RWPE2 (cell line): ENCODE measurements around the gene PLXNA4.

ENCODE experiments used
- ATAC-seq: fragments of 200-7000 bp; cut with Tn5 transposase; 3 replicates; pipeline ENCODE4 v1.9.1; 2021; ENCODE audit warnings: low read depth
- DNase-seq: peaks from one replicate; pipeline ENCODE4 v3.0.0-alpha.2; 2020; ENCODE audit warnings: low spot score
- H3K27ac ChIP-seq: fragments of 450-650 bp; 2 replicates; pipeline ENCODE4 v1.5.1; 2017; ENCODE audit warnings: mild to moderate bottlenecking; ENCODE audit not compliant: poor library complexity, severe bottlenecking
- H3K27me3 ChIP-seq: fragments of 250-450 bp; sonication (Bioruptor Pico); 2 replicates; pipeline ENCODE4 v1.5.1; 2021; ENCODE audit warnings: mild to moderate bottlenecking, moderate library complexity; ENCODE audit not compliant: insufficient read depth, poor library complexity, severe bottlenecking
- H3K36me3 ChIP-seq: fragments of 250-450 bp; sonication (Bioruptor Pico); 2 replicates; pipeline ENCODE4 v1.5.1; 2020; ENCODE audit warnings: low read depth, mild to moderate bottlenecking, moderate library complexity
- H3K4me1 ChIP-seq: fragments of 250-450 bp; sonication (Bioruptor Pico); 2 replicates; pipeline ENCODE4 v1.5.1; 2021; ENCODE audit warnings: mild to moderate bottlenecking, moderate library complexity; ENCODE audit not compliant: insufficient read depth, poor library complexity, severe bottlenecking
- H3K4me3 ChIP-seq: fragments of 250-450 bp; sonication (Bioruptor Pico); 2 replicates; pipeline ENCODE4 v1.5.1; 2021; ENCODE audit warnings: mild to moderate bottlenecking, moderate library complexity; ENCODE audit not compliant: severe bottlenecking
- H3K9me3 ChIP-seq: fragments of 250-450 bp; sonication (Bioruptor Pico); 2 replicates; pipeline ENCODE4 v1.5.1; 2021; ENCODE audit warnings: mild to moderate bottlenecking, moderate library complexity; ENCODE audit not compliant: severe bottlenecking
- CTCF ChIP-seq: fragments of 450-650 bp; IDR thresholded peaks from one replicate; pipeline ENCODE4 v1.5.1; 2017; ENCODE audit warnings: mild to moderate bottlenecking, moderate library complexity; ENCODE audit not compliant: poor library complexity, severe bottlenecking

The PLXNA4 gene

GRCh38 chr7:132089356-132089755 is 486.9 kb downstream of the PLXNA4 start:
- Histone ChIP-seq H3K9me3 (no peaks in the 10 kb centered on the region), H3K4me1 (no peaks in the 10 kb centered on the region), H3K27ac (no peak overlapping the region), H3K36me3 (no peaks in the 10 kb centered on the region), H3K27me3 (no peaks in the 10 kb centered on the region), H3K4me3 (no peak overlapping the region)
- ATAC-seq: no peak
- no peak for DNase-seq
- TF ChIP-seq CTCF: no peak

- no peak for DNase-seq
- H3K4me3 ChIP-seq: no peak overlapping the region
These were observed 488.8 kb downstream of the PLXNA4 start for GRCh38 chr7:132087421-132087820.

GRCh38 chr7:132084776-132085388 is 491.4 kb downstream of the PLXNA4 start:
- no peak for DNase-seq
- Histone ChIP-seq H3K27ac (no peak overlapping the region), H3K4me1 (no peaks in the 10 kb centered on the region), H3K9me3 (no peaks in the 10 kb centered on the region), H3K36me3 (no peaks in the 10 kb centered on the region), H3K27me3 (no peaks in the 10 kb centered on the region), H3K4me3 (no peak overlapping the region)
- no peak for ATAC-seq
- no peak for TF ChIP-seq CTCF

More at GRCh38 chr7:132087421-132087820, 488.8 kb downstream of the PLXNA4 start:
- Histone ChIP-seq H3K36me3 (no peaks in the 10 kb centered on the region), H3K27me3 (no peaks in the 10 kb centered on the region), H3K9me3 (no peaks in the 10 kb centered on the region), H3K27ac (no peak overlapping the region), H3K4me1 (no peaks in the 10 kb centered on the region)
- TF ChIP-seq CTCF: no peak
- ATAC-seq: no peak

- no peak for TF ChIP-seq CTCF
- Histone ChIP-seq H3K36me3 (no peaks in the 10 kb centered on the region), H3K4me1 (no peaks in the 10 kb centered on the region), H3K4me3 (no peak overlapping the region), H3K9me3 (no peaks in the 10 kb centered on the region), H3K27ac (no peak overlapping the region), H3K27me3 (no peaks in the 10 kb centered on the region)
- DNase-seq (no peak), ATAC-seq (no peak)
These were observed 492.6 kb downstream of the PLXNA4 start for GRCh38 chr7:132083537-132084123.

GRCh38 chr7:132083126-132083525 is 493.1 kb downstream of the PLXNA4 start:
- Histone ChIP-seq H3K4me3 (no peak overlapping the region), H3K9me3 (no peaks in the 10 kb centered on the region), H3K36me3 (no peaks in the 10 kb centered on the region), H3K27me3 (no peaks in the 10 kb centered on the region), H3K4me1 (no peaks in the 10 kb centered on the region), H3K27ac (no peak overlapping the region)
- TF ChIP-seq CTCF: no peak
- DNase-seq (no peak), ATAC-seq (no peak)
